CD14-positive monocyte (primary cell): Measurements from ENCODE around the gene SLC45A3. TPM values are rescaled to one million over a fixed set of nuclear protein-coding genes. Genes with fewer than 3 reads are reported as not detected.

Experiments used
- DNase-seq, 3 donors: peaks; one replicate each; pipeline ENCODE4 v3.0.0-alpha.2; 2011 to 2022
- H2AFZ ChIP-seq: 2 replicates; pipeline ENCODE4 v1.6.0; 2012; ENCODE audit warnings: mild to moderate bottlenecking, low read depth, low read length, inconsistent platforms; ENCODE audit not compliant: insufficient read depth, poor library complexity, severe bottlenecking
- H3K27ac ChIP-seq, 2 donors: 1 replicate in 1 of 2; 2 replicates in 1 of 2; pipeline ENCODE4 v1.5.1; 2012 to 2013; ENCODE audit warnings: low read length in 2 of 2, control low read depth in 1 of 2, inconsistent platforms in 1 of 2, low read depth in 1 of 2, mild to moderate bottlenecking in 1 of 2
- H3K27me3 ChIP-seq, 2 donors: one replicate each; pipeline versions ENCODE4 v1.6.0 to v1.6.1; 2011 to 2013; ENCODE audit warnings: low read length in 2 of 2; ENCODE audit not compliant: control insufficient read depth in 2 of 2, insufficient read depth in 2 of 2
- H3K36me3 ChIP-seq, 2 donors: replicated peaks in 1 of 2; 1 replicate in 1 of 2; 2 replicates in 1 of 2; pipeline versions ENCODE4 v1.5.1 to v1.6.1; 2012 to 2013; ENCODE audit warnings: low read length in 2 of 2, control low read depth in 1 of 2, inconsistent platforms in 1 of 2, mild to moderate bottlenecking in 1 of 2; ENCODE audit not compliant: insufficient read depth in 2 of 2, control insufficient read depth in 1 of 2
- H3K4me1 ChIP-seq, 2 donors: 1 replicate in 1 of 2; 2 replicates in 1 of 2; pipeline versions ENCODE4 v1.5.1 to v1.6.1; 2012 to 2013; ENCODE audit warnings: low read length in 2 of 2, control low read depth in 1 of 2, inconsistent platforms in 1 of 2, mild to moderate bottlenecking in 1 of 2, moderate library complexity in 1 of 2; ENCODE audit not compliant: insufficient read depth in 2 of 2, control insufficient read depth in 1 of 2
- H3K4me2 ChIP-seq: replicated peaks from 2 replicates; pipeline ENCODE3; 2012; ENCODE audit warnings: low read length, moderate library complexity, mild to moderate bottlenecking; ENCODE audit not compliant: poor library complexity, severe bottlenecking; ENCODE audit errors: extremely low read depth
- H3K4me3 ChIP-seq, 3 experiments: fragments of 200-600 bp in 1 of 3; sonication (generic) in 1 of 3; replicated peaks in 1 of 3; 1 replicate in 2 of 3; 2 replicates in 1 of 3; pipeline ENCODE4 v1.5.1; 2011 to 2013; ENCODE audit warnings: low read length in 3 of 3, mild to moderate bottlenecking in 3 of 3, control low read depth in 2 of 3, low read depth in 2 of 3, inconsistent platforms in 1 of 3, moderate library complexity in 1 of 3
- H3K79me2 ChIP-seq: 2 replicates; pipeline ENCODE4 v1.6.0; 2012; ENCODE audit warnings: mild to moderate bottlenecking, control low read depth, inconsistent platforms, low read length, moderate library complexity; ENCODE audit not compliant: insufficient read depth
- H3K9ac ChIP-seq: 2 replicates; pipeline ENCODE4 v1.6.0; 2017; ENCODE audit warnings: low read length, mild to moderate bottlenecking; ENCODE audit not compliant: insufficient read depth, poor library complexity, severe bottlenecking
- H3K9me3 ChIP-seq, 2 donors: replicated peaks in 1 of 2; 1 replicate in 1 of 2; 2 replicates in 1 of 2; pipeline versions ENCODE4 v1.5.1 to v1.6.1; 2012 to 2013; ENCODE audit warnings: low read length in 2 of 2, control low read depth in 1 of 2; ENCODE audit not compliant: control insufficient read depth in 1 of 2, insufficient read depth in 1 of 2
- H4K20me1 ChIP-seq: 2 replicates; pipeline ENCODE4 v1.6.0; 2012; ENCODE audit warnings: mild to moderate bottlenecking, low read length, control low read depth, moderate library complexity; ENCODE audit not compliant: insufficient read depth
- H3K27ac Mint-ChIP-seq, 7 donors: one replicate each; pipeline ENCODE4 v1.8.0; 2020; ENCODE audit warnings: mild to moderate bottlenecking in 7 of 7, mixed read lengths in 7 of 7, moderate library complexity in 6 of 7, inconsistent platforms in 2 of 7
- H3K27me3 Mint-ChIP-seq, 3 donors: one replicate each; pipeline ENCODE4 v1.8.0; 2021 to 2022; ENCODE audit warnings: low read depth in 3 of 3, mild to moderate bottlenecking in 3 of 3, mixed read lengths in 3 of 3, moderate library complexity in 3 of 3, inconsistent platforms in 1 of 3
- H3K36me3 Mint-ChIP-seq, 2 donors: one replicate each; pipeline ENCODE4 v1.8.0; 2020; ENCODE audit warnings: mixed read lengths in 2 of 2, inconsistent platforms in 1 of 2, mild to moderate bottlenecking in 1 of 2
- H3K4me1 Mint-ChIP-seq: one replicate; pipeline ENCODE4 v1.8.0; 2020; ENCODE audit warnings: mild to moderate bottlenecking, mixed read lengths
- H3K4me3 Mint-ChIP-seq, 2 donors: one replicate each; pipeline ENCODE4 v1.8.0; 2020; ENCODE audit warnings: mild to moderate bottlenecking in 2 of 2, mixed read lengths in 2 of 2, moderate library complexity in 1 of 2
- H3K9me3 Mint-ChIP-seq, 7 donors: one replicate each; pipeline ENCODE4 v1.8.0; 2020 to 2022; ENCODE audit warnings: mixed read lengths in 7 of 7, mild to moderate bottlenecking in 6 of 7, moderate library complexity in 6 of 7, inconsistent platforms in 2 of 7
- CTCF ChIP-seq: fragments of 200-600 bp; IDR thresholded peaks from one replicate; pipeline ENCODE4 v1.8.0; 2022; ENCODE audit warnings: antibody characterized with exemption, mild to moderate bottlenecking
- WGBS: methylation state at CpG from one replicate; pipeline ENCODE4 v1.1.5; 2013; ENCODE audit warnings: missing lambda C conversion rate; ENCODE audit not compliant: insufficient coverage; 5-methylcytosine and 5-hydroxymethylcytosine counted together
- intact Hi-C, 2 donors: fragments of 100-400 bp; cut with micrococcal nuclease; formaldehyde crosslinking; loops; one replicate each; pipeline versions ENCODE4 v1.15.0 to v1.15.1; 2023
- polyA plus RNA-seq, 3 donors: library from polyadenylated mRNA; depleted of rRNA in 1 of 3; unstranded in 2 of 3; stranded (reverse) in 1 of 3; fragments of 300-500 nt in 2 of 3; fragments of >200 nt in 1 of 3; fragmentation: Illumina TruSeq in 2 of 3; gene quantifications; 1 replicate in 2 of 3; 2 replicates in 1 of 3; pipeline ENCODE4 v1.2.3, GENCODE V29; 2012 to 2021

The SLC45A3 gene
- polyA plus RNA-seq, 3 donors, result 0.11 to 0.61 TPM; not detected in 1

- H3K36me3 ChIP-seq, result peaks cover 67 to 89% of the 10 kb centered on the region in 2 donors
- WGBS, result no CpG with 5 or more reads among the region's 1 CpG
- TF ChIP-seq CTCF, result no peak
- H3K4me1 ChIP-seq, result peaks cover 4 to 11% of the 10 kb centered on the region in 2 donors
- Mint-ChIP-seq H3K4me1 (peaks cover 12% of the 10 kb centered on the region), H3K27me3 (no peaks in the 10 kb centered on the region), H3K4me3 (no peak overlapping the region), H3K27ac (no peak overlapping the region), H3K36me3 (peaks cover 78 to 87% of the 10 kb centered on the region in 2 donors), H3K9me3 (no peaks in the 10 kb centered on the region)
- no peak overlapping the region for H3K4me3 ChIP-seq
- H3K27me3 ChIP-seq, result no peaks in the 10 kb centered on the region
- no peak overlapping the region for H3K27ac ChIP-seq
- H3K9me3 ChIP-seq, result no peaks in the 10 kb centered on the region
- intact Hi-C loops, result no loop called here
- H2AFZ ChIP-seq, result no peak overlapping the region
- peaks cover 20% of the 10 kb centered on the region for H3K79me2 ChIP-seq
- DNase-seq, result no peak
- H4K20me1 ChIP-seq, result peaks cover 51% of the 10 kb centered on the region
- H3K9ac ChIP-seq, result no peak overlapping the region
- H3K4me2 ChIP-seq, result no peak overlapping the region
These were observed 67.8 kb downstream of the SLC45A3 start for GRCh38 chr1:205612556-205612955.

GRCh38 chr1:205612104-205612503 lies 68.2 kb downstream of the SLC45A3 start:
- no peak for DNase-seq
- Histone ChIP-seq H3K9me3 (no peaks in the 10 kb centered on the region), H3K4me1 (peaks cover 4 to 11% of the 10 kb centered on the region in 2 donors), H3K4me2 (no peak overlapping the region), H2AFZ (no peak overlapping the region), H3K79me2 (peaks cover 20% of the 10 kb centered on the region), H3K9ac (no peak overlapping the region), H3K27me3 (no peaks in the 10 kb centered on the region), H3K27ac (no peak overlapping the region), H3K36me3 (peaks cover 69 to 86% of the 10 kb centered on the region in 2 donors), H3K4me3 (no peak overlapping the region), H4K20me1 (peaks cover 51% of the 10 kb centered on the region)
- intact Hi-C loops, result no loop called here
- no peak for TF ChIP-seq CTCF
- Mint-ChIP-seq H3K9me3 (no peaks in the 10 kb centered on the region), H3K27me3 (no peaks in the 10 kb centered on the region), H3K4me3 (no peak overlapping the region), H3K27ac (no peak overlapping the region), H3K4me1 (peaks cover 12% of the 10 kb centered on the region), H3K36me3 (peaks cover 77 to 88% of the 10 kb centered on the region in 2 donors)
- no CpG with 5 or more reads among the region's 3 CpGs for WGBS
